Measurements from ENCODE around the gene MEGF10.

DNA sequence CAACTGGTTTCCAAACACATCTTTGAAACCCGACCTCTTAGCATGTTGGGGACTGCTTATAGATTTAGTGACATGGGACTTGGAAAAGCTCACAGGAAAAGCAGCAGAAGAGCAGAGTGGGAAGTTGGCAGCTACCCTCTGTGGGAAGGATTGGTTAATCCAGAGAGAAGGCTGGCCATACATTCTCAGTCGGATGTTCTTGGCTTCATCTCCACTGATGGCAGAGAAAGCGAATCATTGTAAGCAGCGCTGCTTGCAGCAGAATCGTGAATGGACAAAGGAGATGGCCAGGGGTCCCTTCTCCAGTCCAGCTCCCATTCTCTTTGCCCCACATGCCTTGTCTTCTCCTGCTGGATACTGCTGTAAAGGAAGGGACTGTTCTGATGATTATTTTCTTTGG is 62.7 kb downstream of the MEGF10 start:
- TF ChIP-seq FOXM1 (IDR thresholded peaks at IDR 0.05; ENCODE audit: low read depth, low read length): no peak
- TF ChIP-seq JUNB (IDR thresholded peaks at IDR 0.05): no peak
- TF ChIP-seq, protein P1, sequence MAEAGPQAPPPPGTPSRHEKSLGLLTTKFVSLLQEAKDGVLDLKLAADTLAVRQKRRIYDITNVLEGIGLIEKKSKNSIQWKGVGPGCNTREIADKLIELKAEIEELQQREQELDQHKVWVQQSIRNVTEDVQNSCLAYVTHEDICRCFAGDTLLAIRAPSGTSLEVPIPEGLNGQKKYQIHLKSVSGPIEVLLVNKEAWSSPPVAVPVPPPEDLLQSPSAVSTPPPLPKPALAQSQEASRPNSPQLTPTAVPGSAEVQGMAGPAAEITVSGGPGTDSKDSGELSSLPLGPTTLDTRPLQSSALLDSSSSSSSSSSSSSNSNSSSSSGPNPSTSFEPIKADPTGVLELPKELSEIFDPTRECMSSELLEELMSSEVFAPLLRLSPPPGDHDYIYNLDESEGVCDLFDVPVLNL (IDR thresholded peaks at IDR 0.05; ENCODE audit: low read depth, low read length): no peak
- no peak for TF ChIP-seq POLR2A (IDR thresholded peaks at IDR 0.05; ENCODE audit: low read depth, low read length)
- TF ChIP-seq RFX5 (IDR thresholded peaks at IDR 0.05; ENCODE audit: low read depth, low read length): no peak
- TF ChIP-seq, protein P2, sequence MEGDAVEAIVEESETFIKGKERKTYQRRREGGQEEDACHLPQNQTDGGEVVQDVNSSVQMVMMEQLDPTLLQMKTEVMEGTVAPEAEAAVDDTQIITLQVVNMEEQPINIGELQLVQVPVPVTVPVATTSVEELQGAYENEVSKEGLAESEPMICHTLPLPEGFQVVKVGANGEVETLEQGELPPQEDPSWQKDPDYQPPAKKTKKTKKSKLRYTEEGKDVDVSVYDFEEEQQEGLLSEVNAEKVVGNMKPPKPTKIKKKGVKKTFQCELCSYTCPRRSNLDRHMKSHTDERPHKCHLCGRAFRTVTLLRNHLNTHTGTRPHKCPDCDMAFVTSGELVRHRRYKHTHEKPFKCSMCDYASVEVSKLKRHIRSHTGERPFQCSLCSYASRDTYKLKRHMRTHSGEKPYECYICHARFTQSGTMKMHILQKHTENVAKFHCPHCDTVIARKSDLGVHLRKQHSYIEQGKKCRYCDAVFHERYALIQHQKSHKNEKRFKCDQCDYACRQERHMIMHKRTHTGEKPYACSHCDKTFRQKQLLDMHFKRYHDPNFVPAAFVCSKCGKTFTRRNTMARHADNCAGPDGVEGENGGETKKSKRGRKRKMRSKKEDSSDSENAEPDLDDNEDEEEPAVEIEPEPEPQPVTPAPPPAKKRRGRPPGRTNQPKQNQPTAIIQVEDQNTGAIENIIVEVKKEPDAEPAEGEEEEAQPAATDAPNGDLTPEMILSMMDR (IDR thresholded peaks at IDR 0.05 in 2 of 3, conservative IDR thresholded peaks at IDR 0.05 in 1 of 3; ENCODE audit: control insufficient read depth in 2 of 3, extremely low read depth in 1 of 3, insufficient read depth in 1 of 3, low read depth in 3 of 3, low read length in 3 of 3): no peak
- TF ChIP-seq DPF2 (IDR thresholded peaks at IDR 0.05): no peak
- no peak for TF ChIP-seq SIN3A (IDR thresholded peaks at IDR 0.05; ENCODE audit: low read depth, low read length)
- TF ChIP-seq FOS (IDR thresholded peaks at IDR 0.05; ENCODE audit: borderline replicate concordance, extremely low read depth, insufficient read length): no peak
- TF ChIP-seq TAF1 (IDR thresholded peaks at IDR 0.05; ENCODE audit: borderline replicate concordance, low read depth, low read length): no peak
- no peak for TF ChIP-seq YY1 (IDR thresholded peaks at IDR 0.05; ENCODE audit: low read depth, low read length)
- TF ChIP-seq CREB1 (IDR thresholded peaks at IDR 0.05; ENCODE audit: low read depth): no peak
- no peak for TF ChIP-seq MEF2A (IDR thresholded peaks at IDR 0.05; ENCODE audit: insufficient read depth, low read depth, low read length)
